H9 (cell line): ENCODE results near the gene NPRL2. TPM values are rescaled to one million over a fixed set of nuclear protein-coding genes. Genes with fewer than 3 reads are reported as not detected.

Experiments
- DNase-seq: peaks from one replicate; pipeline ENCODE4 v3.0.0-alpha.2; 2017
- H2AFZ ChIP-seq: one replicate; pipeline ENCODE4 v1.6.1; 2013; ENCODE audit warnings: mild to moderate bottlenecking, low read length, control low read depth, moderate library complexity
- H2AK5ac ChIP-seq: 2 replicates; pipeline ENCODE4 v1.6.1; 2013; ENCODE audit warnings: low read length, control low read depth, mixed read lengths; ENCODE audit not compliant: insufficient read length
- H2BK120ac ChIP-seq: one replicate; pipeline ENCODE4 v1.6.1; 2013; ENCODE audit warnings: low read depth, mild to moderate bottlenecking, low read length, control low read depth, inconsistent platforms; ENCODE audit not compliant: poor library complexity, severe bottlenecking
- H2BK12ac ChIP-seq: 2 replicates; pipeline ENCODE4 v1.6.1; 2013; ENCODE audit warnings: low read length, control low read depth, mixed read lengths, low read depth; ENCODE audit not compliant: insufficient read length
- H2BK15ac ChIP-seq: 2 replicates; pipeline ENCODE4 v1.6.1; 2013; ENCODE audit warnings: low read depth, low read length, control low read depth
- H2BK20ac ChIP-seq: one replicate; pipeline ENCODE4 v1.6.1; 2013; ENCODE audit warnings: low read depth, mild to moderate bottlenecking, low read length, control low read depth, inconsistent platforms; ENCODE audit not compliant: poor library complexity, severe bottlenecking
- H2BK5ac ChIP-seq: 2 replicates; pipeline ENCODE4 v1.6.1; 2013; ENCODE audit warnings: low read length, control low read depth, mixed read lengths; ENCODE audit not compliant: insufficient read length
- H3K14ac ChIP-seq: 2 replicates; pipeline ENCODE4 v1.6.1; 2013; ENCODE audit warnings: low read length, control low read depth; ENCODE audit not compliant: insufficient read depth
- H3K18ac ChIP-seq: 2 replicates; pipeline ENCODE4 v1.6.1; 2013; ENCODE audit warnings: low read depth, mild to moderate bottlenecking, mixed read lengths, low read length, control low read depth; ENCODE audit not compliant: insufficient read length
- H3K23ac ChIP-seq: 2 replicates; pipeline ENCODE4 v1.6.1; 2013; ENCODE audit warnings: low read length, control low read depth, mixed read lengths, low read depth; ENCODE audit not compliant: insufficient read length
- H3K23me2 ChIP-seq: 2 replicates; pipeline ENCODE4 v1.6.1; 2013; ENCODE audit warnings: low read depth, mild to moderate bottlenecking, mixed read lengths, low read length, control low read depth; ENCODE audit not compliant: insufficient read length, poor library complexity, severe bottlenecking
- H3K27ac ChIP-seq: 2 replicates; pipeline ENCODE4 v1.5.1; 2013; ENCODE audit warnings: low read length, control low read depth, mixed read lengths, low read depth; ENCODE audit not compliant: insufficient read length
- H3K27me3 ChIP-seq: 2 replicates; pipeline ENCODE4 v1.6.1; 2013; ENCODE audit warnings: low read length, control low read depth, inconsistent platforms; ENCODE audit not compliant: insufficient read depth
- H3K4ac ChIP-seq: 2 replicates; pipeline ENCODE4 v1.6.1; 2013; ENCODE audit warnings: low read depth, mild to moderate bottlenecking, control low read depth, inconsistent platforms, low read length, moderate library complexity
- H3K4me1 ChIP-seq: 2 replicates; pipeline ENCODE4 v1.6.1; 2013; ENCODE audit warnings: low read length, control low read depth, inconsistent platforms; ENCODE audit not compliant: insufficient read depth
- H3K4me2 ChIP-seq: 2 replicates; pipeline ENCODE4 v1.6.1; 2013; ENCODE audit warnings: low read length, control low read depth, mixed read lengths; ENCODE audit not compliant: insufficient read length, insufficient read depth
- H3K56ac ChIP-seq: 2 replicates; pipeline ENCODE4 v1.6.1; 2013; ENCODE audit warnings: low read depth, mild to moderate bottlenecking, mixed read lengths, low read length, control low read depth; ENCODE audit not compliant: insufficient read length
- H3K79me1 ChIP-seq: 2 replicates; pipeline ENCODE4 v1.6.1; 2013; ENCODE audit warnings: low read depth, mild to moderate bottlenecking, moderate library complexity, low read length, control low read depth, inconsistent platforms; ENCODE audit not compliant: insufficient read depth, poor library complexity, severe bottlenecking
- H3K79me2 ChIP-seq: 2 replicates; pipeline ENCODE4 v1.6.1; 2013; ENCODE audit warnings: low read length, control low read depth, inconsistent platforms; ENCODE audit not compliant: insufficient read depth
- H3K9ac ChIP-seq: 2 replicates; pipeline ENCODE4 v1.6.1; 2013; ENCODE audit warnings: low read length, control low read depth, mixed read lengths; ENCODE audit not compliant: insufficient read length; ENCODE audit errors: extremely low read depth
- H3K9me3 ChIP-seq: one replicate; pipeline ENCODE4 v1.6.1; 2013; ENCODE audit warnings: low read depth, low read length, inconsistent platforms; ENCODE audit not compliant: control insufficient read depth
- H3T11ph ChIP-seq: one replicate; pipeline ENCODE4 v1.6.1; 2013; ENCODE audit warnings: mild to moderate bottlenecking, low read length, control low read depth, inconsistent platforms
- H4K20me1 ChIP-seq: one replicate; pipeline ENCODE4 v1.6.1; 2013; ENCODE audit not compliant: control insufficient read depth, insufficient read length, insufficient read depth
- H4K5ac ChIP-seq: 2 replicates; pipeline ENCODE4 v1.6.1; 2013; ENCODE audit warnings: low read depth, mild to moderate bottlenecking, mixed read lengths, low read length, control low read depth; ENCODE audit not compliant: insufficient read length
- H4K8ac ChIP-seq: replicated peaks from 2 replicates; pipeline ENCODE4 v1.6.1; 2013; ENCODE audit warnings: low read length, control low read depth, mixed read lengths, low read depth; ENCODE audit not compliant: insufficient read length
- H4K91ac ChIP-seq: 2 replicates; pipeline ENCODE4 v1.6.1; 2013; ENCODE audit warnings: low read depth, mild to moderate bottlenecking, moderate library complexity, mixed read lengths, low read length, control low read depth; ENCODE audit not compliant: insufficient read length
- H3K27ac Mint-ChIP-seq, 3 experiments: 2 replicates in 2 of 3; 3 replicates in 1 of 3; pipeline ENCODE4 v1.8.0; 2020 to 2021; ENCODE audit warnings: mixed read lengths in 3 of 3, mild to moderate bottlenecking in 1 of 3, moderate library complexity in 1 of 3
- H3K27me3 Mint-ChIP-seq: 2 replicates; pipeline ENCODE4 v1.8.0; 2021; ENCODE audit warnings: low read depth, mild to moderate bottlenecking, moderate library complexity, mixed read lengths
- H3K36me3 Mint-ChIP-seq, 3 experiments: 2 replicates in 2 of 3; 3 replicates in 1 of 3; pipeline ENCODE4 v1.8.0; 2020 to 2021; ENCODE audit warnings: low read depth in 3 of 3, mixed read lengths in 3 of 3; ENCODE audit not compliant: insufficient read depth in 1 of 3
- H3K4me1 Mint-ChIP-seq, 2 experiments: 2 replicates each; pipeline ENCODE4 v1.8.0; 2020; ENCODE audit warnings: mixed read lengths in 2 of 2
- H3K4me3 Mint-ChIP-seq, 2 experiments: 2 replicates in 1 of 2; 3 replicates in 1 of 2; pipeline ENCODE4 v1.8.0; 2020 to 2021; ENCODE audit warnings: mild to moderate bottlenecking in 2 of 2, mixed read lengths in 2 of 2, moderate library complexity in 1 of 2
- H3K9me3 Mint-ChIP-seq, 2 experiments: 2 replicates in 1 of 2; 3 replicates in 1 of 2; pipeline ENCODE4 v1.8.0; 2020; ENCODE audit warnings: mild to moderate bottlenecking in 2 of 2, mixed read lengths in 2 of 2, moderate library complexity in 1 of 2
- WGBS: extraction: QIAGEN DNeasy Blood & Tissue Kit; methylation state at CpG from one replicate; pipeline ENCODE4 v1.1.7; 2013; ENCODE audit warnings: missing lambda C conversion rate, low lambda C conversion rate, mixed read lengths; ENCODE audit not compliant: insufficient read length; ENCODE audit errors: extremely low coverage; 5-methylcytosine and 5-hydroxymethylcytosine counted together
- total RNA-seq: library from RNA; stranded (reverse); gene quantifications from 2 replicates; pipeline ENCODE4 v1.2.1, GENCODE V29; 2021
- TF ChIP-seq, protein P1 (sequence below): fragments of 200-600 bp; sonication (generic); conservative IDR thresholded peaks from 3 replicates; pipeline ENCODE4 v1.8.0; 2021; ENCODE audit warnings: antibody characterized with exemption, mild to moderate bottlenecking

Gene NPRL2
- total RNA-seq, 1 experiment from 2014 or later: 23.4 TPM

DNA sequence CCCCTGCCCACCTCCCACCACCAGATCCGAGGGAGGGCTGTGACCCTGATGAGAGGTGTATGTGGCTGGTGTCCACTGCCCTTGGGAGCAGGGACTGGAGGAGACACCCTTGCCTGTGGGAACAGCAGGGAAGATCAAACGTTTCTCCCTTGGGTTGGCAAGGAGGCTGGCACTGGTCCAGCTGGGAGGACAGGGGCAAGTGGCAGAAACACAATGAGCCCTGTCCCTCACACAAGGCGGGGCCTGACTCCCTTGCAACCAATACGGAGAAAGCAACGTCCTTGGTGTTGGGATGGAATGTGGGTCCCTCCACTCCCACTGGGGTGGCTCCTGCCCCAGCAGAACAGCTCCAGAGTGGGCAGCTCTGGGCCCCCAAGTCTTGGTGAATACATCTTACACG is 33.3 kb downstream of the NPRL2 start:
- Histone ChIP-seq H3K18ac (no peak overlapping the region), H3K23ac (no peak overlapping the region), H2AFZ (no peak overlapping the region), H3K9ac (no peak overlapping the region), H4K20me1 (no peaks in the 10 kb centered on the region), H2AK5ac (no peak overlapping the region), H3T11ph (no peak overlapping the region), H2BK20ac (no peak overlapping the region), H2BK120ac (no peak overlapping the region), H3K4me1 (no peaks in the 10 kb centered on the region; the same call in 1 of the 2 replicates), H4K8ac (no peak overlapping the region), H3K56ac (no peak overlapping the region), H3K14ac (no peak overlapping the region), H4K5ac (no peak overlapping the region), H3K9me3 (no peaks in the 10 kb centered on the region), H3K27ac (no peak overlapping the region), H3K79me1 (no peaks in the 10 kb centered on the region), H2BK5ac (no peak overlapping the region), H3K4ac (no peak overlapping the region), H3K79me2 (peaks cover 5% of the 10 kb centered on the region; the same call in 1 of the 2 replicates), H3K23me2 (peaks cover 7% of the 10 kb centered on the region), H3K4me2 (no peak overlapping the region), H4K91ac (no peak overlapping the region), H3K27me3 (no peaks in the 10 kb centered on the region), H2BK15ac (no peak overlapping the region), H2BK12ac (no peak overlapping the region)
- peaks cover 48 to 57% (median 56%) of the 10 kb centered on the region in 3 experiments for H3K36me3 Mint-ChIP-seq
- TF ChIP-seq, protein P1, sequence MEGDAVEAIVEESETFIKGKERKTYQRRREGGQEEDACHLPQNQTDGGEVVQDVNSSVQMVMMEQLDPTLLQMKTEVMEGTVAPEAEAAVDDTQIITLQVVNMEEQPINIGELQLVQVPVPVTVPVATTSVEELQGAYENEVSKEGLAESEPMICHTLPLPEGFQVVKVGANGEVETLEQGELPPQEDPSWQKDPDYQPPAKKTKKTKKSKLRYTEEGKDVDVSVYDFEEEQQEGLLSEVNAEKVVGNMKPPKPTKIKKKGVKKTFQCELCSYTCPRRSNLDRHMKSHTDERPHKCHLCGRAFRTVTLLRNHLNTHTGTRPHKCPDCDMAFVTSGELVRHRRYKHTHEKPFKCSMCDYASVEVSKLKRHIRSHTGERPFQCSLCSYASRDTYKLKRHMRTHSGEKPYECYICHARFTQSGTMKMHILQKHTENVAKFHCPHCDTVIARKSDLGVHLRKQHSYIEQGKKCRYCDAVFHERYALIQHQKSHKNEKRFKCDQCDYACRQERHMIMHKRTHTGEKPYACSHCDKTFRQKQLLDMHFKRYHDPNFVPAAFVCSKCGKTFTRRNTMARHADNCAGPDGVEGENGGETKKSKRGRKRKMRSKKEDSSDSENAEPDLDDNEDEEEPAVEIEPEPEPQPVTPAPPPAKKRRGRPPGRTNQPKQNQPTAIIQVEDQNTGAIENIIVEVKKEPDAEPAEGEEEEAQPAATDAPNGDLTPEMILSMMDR: no peak
- DNase-seq: no peak
- WGBS: no CpG with 5 or more reads among the region's 6 CpGs
- peaks cover 5 to 7% of the 10 kb centered on the region in 2 experiments for H3K9me3 Mint-ChIP-seq
- peaks cover 15 to 30% of the 10 kb centered on the region in 2 experiments for H3K4me1 Mint-ChIP-seq
- H3K27me3 Mint-ChIP-seq: no peaks in the 10 kb centered on the region
- 0 out of 7 replicates have a peak overlapping the region, but pooled peaks of 1 of the 3 experiments have one; percentile 28 for H3K27ac Mint-ChIP-seq
- H3K4me3 Mint-ChIP-seq: no peak overlapping the region
